ENCODE results near the gene KBTBD4.

Gene KBTBD4

DNA sequence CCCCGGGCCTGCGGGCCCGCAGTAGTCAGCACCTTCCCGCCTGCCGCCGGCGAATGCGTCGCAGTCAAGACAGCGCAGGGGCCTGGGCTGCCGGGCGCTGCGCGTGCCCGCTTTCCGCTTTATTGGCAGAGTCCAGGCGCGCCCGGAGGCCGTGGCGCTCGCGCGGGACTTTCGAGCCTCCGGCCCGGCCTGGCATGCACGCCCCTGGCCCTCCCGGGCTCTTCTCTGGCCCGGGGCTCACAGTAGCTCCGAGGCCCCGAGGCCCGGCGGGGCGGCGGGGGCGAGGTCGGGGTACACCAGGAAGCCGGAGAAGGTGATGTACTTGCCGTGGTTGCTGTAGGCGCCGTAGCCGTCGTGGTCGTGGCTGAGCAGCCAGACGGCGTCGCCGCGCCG is 10.8 kb upstream of the KBTBD4 start:
- no peak overlapping the region for H3K27ac ChIP-seq (ENCODE audit: low read length)
- H3K9me3 ChIP-seq (ENCODE audit: control insufficient read depth in 1 of 2, low read length in 2 of 2) = no peaks in the 10 kb centered on the region
- peaks cover 0 to 28% of the 10 kb centered on the region in 2 donors for H3K4me1 ChIP-seq (ENCODE audit: control insufficient read depth in 1 of 2, insufficient read depth in 2 of 2, low read length in 2 of 2)
- H3K27me3 ChIP-seq (ENCODE audit: low read depth, low read length) = peaks cover 20% of the 10 kb centered on the region
- H3K4me3 ChIP-seq (ENCODE audit: low read depth in 1 of 2, low read length in 2 of 2) = peak overlapping the region; percentile 16 to 62
- H3K36me3 ChIP-seq (ENCODE audit: control insufficient read depth in 1 of 2, insufficient read depth in 2 of 2, low read length in 2 of 2) = peaks cover 0 to 7% of the 10 kb centered on the region in 2 donors

- H3K27me3 ChIP-seq (ENCODE audit: low read depth, low read length) = peaks cover 16% of the 10 kb centered on the region
- H3K36me3 ChIP-seq (ENCODE audit: control insufficient read depth in 1 of 2, insufficient read depth in 2 of 2, low read length in 2 of 2) = peaks cover 4 to 12% of the 10 kb centered on the region in 2 donors
- no peaks in the 10 kb centered on the region for H3K9me3 ChIP-seq (ENCODE audit: control insufficient read depth in 1 of 2, low read length in 2 of 2)
- H3K4me3 ChIP-seq (ENCODE audit: low read depth in 1 of 2, low read length in 2 of 2) = peak overlapping the region in 1 of 2 donors; percentile 62
- peaks cover 0 to 25% of the 10 kb centered on the region in 2 donors for H3K4me1 ChIP-seq (ENCODE audit: control insufficient read depth in 1 of 2, insufficient read depth in 2 of 2, low read length in 2 of 2)
- H3K27ac ChIP-seq (ENCODE audit: low read length) = no peak overlapping the region
These were observed 10.3 kb upstream of the KBTBD4 start for GRCh38 chr11:47589118-47589517.

DNA sequence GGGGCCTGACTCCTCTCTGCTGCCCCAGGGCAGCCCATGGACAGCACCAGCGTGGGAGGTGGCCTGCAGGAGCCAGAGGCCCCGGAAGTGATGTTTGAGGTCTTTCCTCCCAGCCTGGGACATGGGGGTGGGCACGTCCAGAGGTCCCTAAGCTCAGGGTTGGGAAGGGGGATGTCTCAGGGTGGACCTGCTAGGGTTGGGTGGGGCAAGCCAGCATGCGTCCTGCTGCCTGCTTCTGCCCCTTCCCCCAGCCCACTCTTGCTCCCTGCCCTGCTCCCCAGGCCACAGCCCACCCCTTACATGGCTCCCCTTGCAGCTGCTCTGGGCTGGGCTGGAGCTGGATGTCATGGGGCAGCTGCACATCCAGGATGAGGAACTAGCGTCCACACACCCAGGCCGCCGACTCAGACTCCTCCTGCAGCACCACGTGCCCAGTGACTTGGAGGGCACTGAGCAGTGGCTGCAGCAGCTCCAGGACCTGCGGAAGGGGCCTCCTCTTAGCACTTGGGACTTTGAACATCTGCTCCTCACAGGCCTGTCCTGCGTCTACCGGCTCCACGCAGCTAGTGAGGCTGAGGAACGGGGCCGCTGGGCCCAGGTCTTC is 9.1 kb upstream of the KBTBD4 start:
- Histone ChIP-seq H3K36me3 (ENCODE audit: control insufficient read depth in 1 of 2, insufficient read depth in 2 of 2, low read length in 2 of 2) (peaks cover 13 to 25% of the 10 kb centered on the region in 2 donors), H3K9me3 (ENCODE audit: control insufficient read depth in 1 of 2, low read length in 2 of 2) (no peaks in the 10 kb centered on the region), H3K4me1 (ENCODE audit: control insufficient read depth in 1 of 2, insufficient read depth in 2 of 2, low read length in 2 of 2) (peaks cover 0 to 17% of the 10 kb centered on the region in 2 donors), H3K27me3 (ENCODE audit: low read depth, low read length) (peaks cover 5% of the 10 kb centered on the region), H3K4me3 (ENCODE audit: low read depth in 1 of 2, low read length in 2 of 2) (no peak overlapping the region), H3K27ac (ENCODE audit: low read length) (no peak overlapping the region)

DNA sequence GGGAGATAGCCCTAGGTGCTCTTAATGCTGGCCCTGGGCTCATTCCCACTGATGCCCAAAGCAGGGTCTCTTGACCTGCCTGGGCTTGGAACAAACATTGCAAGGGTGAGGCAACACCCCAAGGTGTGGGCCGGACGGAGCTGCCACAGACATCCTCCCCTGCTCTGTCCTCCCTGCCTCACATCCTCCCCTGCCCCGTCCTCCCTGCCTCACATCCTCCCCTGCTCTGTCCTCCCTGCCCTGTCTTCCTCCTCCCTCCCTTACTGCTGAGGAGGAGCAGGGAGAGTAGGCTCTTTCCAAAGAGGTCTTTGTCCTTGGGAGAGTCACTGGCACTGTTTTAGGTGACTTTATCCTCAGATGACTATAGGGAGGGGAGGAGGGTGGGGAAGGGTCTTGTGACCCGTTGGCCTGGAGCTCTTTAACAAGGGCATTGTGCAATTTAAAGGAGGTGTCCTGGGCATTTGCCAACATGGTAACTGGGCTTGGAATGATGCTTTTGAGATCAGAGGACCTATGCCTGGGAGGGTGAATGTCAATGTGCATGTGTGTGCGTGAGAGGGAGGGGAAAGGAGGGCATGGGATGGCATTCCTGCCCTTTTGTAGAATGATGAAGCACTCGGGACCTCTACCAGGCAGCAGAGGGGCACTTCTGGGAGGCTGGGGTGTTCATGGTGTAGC is 8.4 kb upstream of the KBTBD4 start:
- Histone ChIP-seq H3K27ac (ENCODE audit: low read length) (no peak overlapping the region), H3K4me3 (ENCODE audit: low read depth in 1 of 2, low read length in 2 of 2) (no peak overlapping the region), H3K9me3 (ENCODE audit: control insufficient read depth in 1 of 2, low read length in 2 of 2) (no peaks in the 10 kb centered on the region), H3K4me1 (ENCODE audit: control insufficient read depth in 1 of 2, insufficient read depth in 2 of 2, low read length in 2 of 2) (peaks cover 0 to 17% of the 10 kb centered on the region in 2 donors), H3K27me3 (ENCODE audit: low read depth, low read length) (no peaks in the 10 kb centered on the region), H3K36me3 (ENCODE audit: control insufficient read depth in 1 of 2, insufficient read depth in 2 of 2, low read length in 2 of 2) (peaks cover 19 to 31% of the 10 kb centered on the region in 2 donors)

DNA sequence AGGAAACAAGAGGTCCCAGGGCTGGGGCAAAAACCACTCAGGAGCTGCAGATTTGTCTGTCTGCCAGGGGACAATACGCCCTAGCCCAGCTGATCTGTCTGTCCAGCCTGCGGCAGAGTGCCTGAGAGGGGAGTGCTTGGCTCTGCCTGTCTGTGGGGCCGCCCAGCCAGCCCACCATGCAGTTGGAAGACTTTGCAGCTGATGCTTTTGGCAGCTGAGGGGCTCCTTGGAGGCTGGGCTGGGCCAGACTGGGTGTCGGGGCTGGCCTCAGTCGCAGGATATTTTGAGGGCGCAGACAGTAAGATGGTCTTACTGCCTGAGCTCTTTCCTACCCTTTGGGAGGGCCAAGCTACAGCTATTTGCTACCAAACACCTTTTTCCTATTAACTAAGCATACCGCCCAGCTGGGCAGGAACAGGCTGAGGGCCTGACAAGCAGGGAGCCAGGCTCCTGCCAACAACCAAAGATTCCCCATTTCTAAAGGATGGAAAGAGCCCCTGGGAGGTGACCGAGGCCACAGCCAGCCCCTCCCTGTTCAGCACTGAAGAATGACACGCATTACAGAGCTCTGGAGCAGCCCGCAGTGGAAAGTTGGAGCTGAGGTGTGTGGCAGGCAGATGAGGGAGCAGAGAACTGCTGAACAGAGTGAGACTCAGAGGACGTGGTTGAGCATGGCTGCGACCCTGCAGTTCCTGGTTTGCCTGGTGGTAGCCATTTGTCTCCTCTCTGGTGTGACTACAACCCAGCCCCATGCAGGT is 7.5 kb upstream of the KBTBD4 start, which contains the start of gene FAM180B:
TSS of gene FAM180B (plus strand) at position 581 of the 758 bp plus-strand sequence. CDS start at position 672, 91 bp downstream.
- peaks cover 0 to 17% of the 10 kb centered on the region in 2 donors for H3K4me1 ChIP-seq (ENCODE audit: control insufficient read depth in 1 of 2, insufficient read depth in 2 of 2, low read length in 2 of 2)
- no peaks in the 10 kb centered on the region for H3K9me3 ChIP-seq (ENCODE audit: control insufficient read depth in 1 of 2, low read length in 2 of 2)
- H3K27me3 ChIP-seq (ENCODE audit: low read depth, low read length) = no peaks in the 10 kb centered on the region
- H3K27ac ChIP-seq (ENCODE audit: low read length) = no peak within 1 kb of the TSS
- no peak within 1 kb of the TSS for H3K4me3 ChIP-seq (ENCODE audit: low read depth in 1 of 2, low read length in 2 of 2)
- H3K36me3 ChIP-seq (ENCODE audit: control insufficient read depth in 1 of 2, insufficient read depth in 2 of 2, low read length in 2 of 2) = peaks cover 28 to 40% of the 10 kb centered on the region in 2 donors

DNA sequence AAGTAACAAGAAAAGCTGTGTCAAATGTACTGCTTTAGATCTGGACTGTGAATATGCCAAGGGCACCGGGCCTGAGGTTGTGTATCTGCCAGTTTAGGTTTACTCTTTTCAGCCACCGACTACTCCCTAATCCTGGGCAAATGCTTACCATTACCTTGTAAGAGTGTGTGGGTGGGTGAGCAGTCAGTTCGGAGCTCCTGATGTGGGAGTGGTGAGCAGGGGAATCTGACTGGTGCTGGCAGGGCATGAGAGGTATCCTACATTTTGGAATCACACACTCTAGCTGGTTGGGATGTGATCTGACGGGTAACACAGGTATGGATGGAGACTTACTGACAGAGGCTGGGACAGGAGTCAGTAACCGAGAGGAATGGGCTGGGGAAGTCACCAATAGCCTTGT is 5.1 kb upstream of the KBTBD4 start:
- Histone ChIP-seq H3K27me3 (ENCODE audit: low read depth, low read length) (no peaks in the 10 kb centered on the region), H3K27ac (ENCODE audit: low read length) (no peak overlapping the region), H3K4me1 (ENCODE audit: control insufficient read depth in 1 of 2, insufficient read depth in 2 of 2, low read length in 2 of 2) (peaks cover 12 to 24% of the 10 kb centered on the region in 2 donors), H3K9me3 (ENCODE audit: control insufficient read depth in 1 of 2, low read length in 2 of 2) (no peaks in the 10 kb centered on the region), H3K36me3 (ENCODE audit: control insufficient read depth in 1 of 2, insufficient read depth in 2 of 2, low read length in 2 of 2) (peaks cover 35 to 47% of the 10 kb centered on the region in 2 donors), H3K4me3 (ENCODE audit: low read depth in 1 of 2, low read length in 2 of 2) (no peak overlapping the region)

GRCh38 chr11:47577460-47578041 is 1.2 kb downstream of the KBTBD4 start:
- peaks cover 41 to 49% of the 10 kb centered on the region in 2 donors for H3K36me3 ChIP-seq (ENCODE audit: control insufficient read depth in 1 of 2, insufficient read depth in 2 of 2, low read length in 2 of 2)
- peaks cover 18 to 26% of the 10 kb centered on the region in 2 donors for H3K4me1 ChIP-seq (ENCODE audit: control insufficient read depth in 1 of 2, insufficient read depth in 2 of 2, low read length in 2 of 2)
- H3K4me3 ChIP-seq (ENCODE audit: low read depth in 1 of 2, low read length in 2 of 2) = peak overlapping the region; percentile 98 to 99

GRCh38 chr11:47573321-47573720 is 5.4 kb downstream of the KBTBD4 start:
- no peak overlapping the region for H3K27ac ChIP-seq (ENCODE audit: low read length)
- H3K27me3 ChIP-seq (ENCODE audit: low read depth, low read length) = no peaks in the 10 kb centered on the region
- peaks cover 5 to 12% of the 10 kb centered on the region in 2 donors for H3K4me1 ChIP-seq (ENCODE audit: control insufficient read depth in 1 of 2, insufficient read depth in 2 of 2, low read length in 2 of 2)
- H3K36me3 ChIP-seq (ENCODE audit: control insufficient read depth in 1 of 2, insufficient read depth in 2 of 2, low read length in 2 of 2) = peaks cover 35 to 56% of the 10 kb centered on the region in 2 donors
- H3K9me3 ChIP-seq (ENCODE audit: control insufficient read depth in 1 of 2, low read length in 2 of 2) = no peaks in the 10 kb centered on the region
- H3K4me3 ChIP-seq (ENCODE audit: low read depth in 1 of 2, low read length in 2 of 2) = no peak overlapping the region

More at GRCh38 chr11:47577460-47578041, 1.2 kb downstream of the KBTBD4 start:
- Histone ChIP-seq H3K27me3 (ENCODE audit: low read depth, low read length) (no peaks in the 10 kb centered on the region), H3K27ac (ENCODE audit: low read length) (peak overlapping the region; percentile 84), H3K9me3 (ENCODE audit: control insufficient read depth in 1 of 2, low read length in 2 of 2) (no peaks in the 10 kb centered on the region)

GRCh38 chr11:47572715-47573255 is 6.0 kb downstream of the KBTBD4 start:
- H3K4me1 ChIP-seq (ENCODE audit: control insufficient read depth in 1 of 2, insufficient read depth in 2 of 2, low read length in 2 of 2) = peaks cover 0 to 6% of the 10 kb centered on the region in 2 donors
- H3K4me3 ChIP-seq (ENCODE audit: low read depth in 1 of 2, low read length in 2 of 2) = no peak overlapping the region
- no peaks in the 10 kb centered on the region for H3K9me3 ChIP-seq (ENCODE audit: control insufficient read depth in 1 of 2, low read length in 2 of 2)
- H3K36me3 ChIP-seq (ENCODE audit: control insufficient read depth in 1 of 2, insufficient read depth in 2 of 2, low read length in 2 of 2) = peaks cover 35 to 56% of the 10 kb centered on the region in 2 donors
- H3K27ac ChIP-seq (ENCODE audit: low read length) = no peak overlapping the region
- H3K27me3 ChIP-seq (ENCODE audit: low read depth, low read length) = no peaks in the 10 kb centered on the region

- Histone ChIP-seq H3K27ac (ENCODE audit: low read length) (no peak overlapping the region), H3K36me3 (ENCODE audit: control insufficient read depth in 1 of 2, insufficient read depth in 2 of 2, low read length in 2 of 2) (peaks cover 30 to 56% of the 10 kb centered on the region in 2 donors)
These were observed 6.9 kb downstream of the KBTBD4 start for GRCh38 chr11:47571895-47572294.

GRCh38 chr11:47571357-47571729 is 7.4 kb downstream of the KBTBD4 start:
- H3K36me3 ChIP-seq (ENCODE audit: control insufficient read depth in 1 of 2, insufficient read depth in 2 of 2, low read length in 2 of 2) = peaks cover 30 to 56% of the 10 kb centered on the region in 2 donors
- no peaks in the 10 kb centered on the region for H3K9me3 ChIP-seq (ENCODE audit: control insufficient read depth in 1 of 2, low read length in 2 of 2)
- peaks cover 0 to 4% of the 10 kb centered on the region in 2 donors for H3K4me1 ChIP-seq (ENCODE audit: control insufficient read depth in 1 of 2, insufficient read depth in 2 of 2, low read length in 2 of 2)
- no peaks in the 10 kb centered on the region for H3K27me3 ChIP-seq (ENCODE audit: low read depth, low read length)
- no peak overlapping the region for H3K4me3 ChIP-seq (ENCODE audit: low read depth in 1 of 2, low read length in 2 of 2)
- H3K27ac ChIP-seq (ENCODE audit: low read length) = no peak overlapping the region

More at GRCh38 chr11:47571895-47572294, 6.9 kb downstream of the KBTBD4 start:
- H3K9me3 ChIP-seq (ENCODE audit: control insufficient read depth in 1 of 2, low read length in 2 of 2) = no peaks in the 10 kb centered on the region
- no peaks in the 10 kb centered on the region for H3K4me1 ChIP-seq (ENCODE audit: control insufficient read depth in 1 of 2, insufficient read depth in 2 of 2, low read length in 2 of 2)
- H3K27me3 ChIP-seq (ENCODE audit: low read depth, low read length) = no peaks in the 10 kb centered on the region
- H3K4me3 ChIP-seq (ENCODE audit: low read depth in 1 of 2, low read length in 2 of 2) = no peak overlapping the region
